ENCODE results near the gene ENSA.
A peak's percentile ranks its signal among the peaks of the same experiment; 100 is the strongest.
"Not testable (repeated sequence)": the region's sequence is repeated elsewhere in the genome, so short reads cannot be mapped to it uniquely, and the experiment has no call there.

ENSA gene

DNA sequence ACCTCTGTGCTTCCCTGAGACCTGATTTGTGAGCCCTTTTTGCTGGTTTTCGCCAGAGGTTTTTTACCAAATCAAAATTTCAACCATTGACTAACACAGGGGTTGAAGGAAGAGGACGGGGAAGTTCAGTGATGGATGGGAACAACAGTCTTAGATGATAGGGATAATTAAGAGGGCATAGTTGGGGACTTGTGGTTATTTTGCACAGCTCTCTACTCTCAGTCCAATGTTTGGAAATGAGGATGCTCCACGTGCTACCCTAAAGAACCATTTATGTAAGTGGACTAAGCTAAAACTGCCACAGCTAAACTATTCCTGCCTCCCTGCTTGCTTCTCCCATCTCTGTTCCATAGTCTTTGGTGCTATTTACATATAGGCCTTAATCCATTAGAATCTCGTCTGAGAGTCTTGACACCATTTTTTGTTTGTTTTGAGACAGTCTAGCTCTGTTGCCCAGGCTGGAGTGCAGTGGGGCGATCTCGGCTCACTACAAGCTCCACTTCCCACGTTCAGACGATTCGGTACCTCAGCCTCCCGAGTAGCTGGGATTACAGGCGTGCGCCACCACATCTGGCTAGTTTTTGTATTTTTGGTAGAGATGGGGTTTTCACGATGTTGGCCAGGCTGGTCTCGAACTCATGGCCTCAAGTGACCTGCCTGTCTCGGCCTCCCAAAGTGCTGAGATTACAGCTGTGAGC, 49.3 kb downstream of the ENSA start:
- DNase-seq, result no peak

- peak; percentile 97 for DNase-seq
Measured at GRCh38 chr1:150579110-150579944, 50.1 kb downstream of the ENSA start, which contains the start of gene MCL1. TSS of gene MCL1 (minus strand) at chr1:150579610. CDS start at chr1:150579530, 80 bp downstream.

DNA sequence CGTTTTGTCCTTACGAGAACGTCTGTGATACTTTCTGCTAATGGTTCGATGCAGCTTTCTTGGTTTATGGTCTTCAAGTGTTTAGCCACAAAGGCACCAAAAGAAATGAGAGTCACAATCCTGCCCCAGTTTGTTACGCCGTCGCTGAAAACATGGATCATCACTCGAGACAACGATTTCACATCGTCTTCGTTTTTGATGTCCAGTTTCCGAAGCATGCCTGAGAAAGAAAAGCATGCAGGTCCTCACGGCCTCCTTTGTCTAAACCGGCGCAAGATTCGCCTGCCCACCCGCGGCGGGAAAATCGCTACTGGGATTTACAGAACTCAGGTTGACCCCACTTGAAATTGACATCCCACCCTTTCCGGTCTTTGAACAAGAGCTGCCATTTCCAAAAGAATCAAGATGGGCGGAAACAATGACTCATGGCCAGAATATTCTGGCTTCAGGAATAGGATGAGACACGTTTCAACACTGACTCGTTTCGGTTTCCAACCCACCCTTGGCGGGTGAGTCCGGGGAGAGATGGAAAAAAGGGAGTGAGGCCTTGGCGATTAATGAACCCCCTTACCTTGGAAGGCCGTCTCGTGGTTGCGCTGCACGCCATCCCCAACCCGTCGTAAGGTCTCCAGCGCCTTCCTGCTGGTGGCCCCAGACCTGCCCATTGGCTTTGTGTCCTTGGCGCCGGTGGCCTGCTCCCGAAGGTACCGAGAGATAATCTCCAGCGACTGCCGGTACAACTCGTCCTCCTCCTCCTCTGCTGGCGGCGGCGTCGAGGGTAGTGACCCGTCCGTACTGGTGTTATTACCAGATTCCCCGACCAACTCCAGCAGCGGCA, 50.9 kb downstream of the ENSA start:
- DNase-seq, result peak; percentile 92

- peak; percentile 68 for DNase-seq
Measured at GRCh38 chr1:150577557-150578271, 51.7 kb downstream of the ENSA start.

DNA sequence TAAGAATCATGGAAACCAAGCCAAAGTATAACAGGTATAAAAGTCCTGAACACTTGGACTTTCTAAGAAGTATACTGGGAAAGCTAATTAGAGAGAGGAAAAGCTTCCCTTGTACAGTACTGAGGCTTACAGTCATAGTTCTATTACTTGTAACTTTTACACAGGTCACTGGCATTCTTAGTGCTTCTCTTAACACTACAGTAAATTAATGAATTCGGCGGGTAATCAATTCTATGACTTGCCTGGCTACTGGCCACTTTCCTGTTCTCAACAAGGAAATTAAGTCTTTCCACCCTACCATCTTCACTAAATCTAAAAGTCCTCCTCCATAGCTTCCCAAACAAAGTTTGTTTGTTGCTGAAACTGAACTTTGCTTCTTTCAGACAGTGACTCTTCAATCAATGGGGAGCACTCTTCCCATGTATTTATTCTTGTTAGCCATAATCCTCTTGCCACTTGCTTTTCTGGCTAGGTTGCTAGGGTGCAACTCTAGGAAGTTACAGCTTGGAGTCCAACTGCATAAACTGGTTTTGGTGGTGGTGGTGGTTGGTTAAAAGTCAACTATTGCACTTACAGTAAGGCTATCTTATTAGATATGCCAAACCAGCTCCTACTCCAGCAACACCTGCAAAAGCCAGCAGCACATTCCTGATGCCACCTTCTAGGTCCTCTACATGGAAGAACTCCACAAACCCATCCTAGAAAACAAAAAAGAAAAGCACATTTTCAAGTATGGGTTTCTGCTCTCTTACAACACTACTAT, 52.4 kb downstream of the ENSA start:
- DNase-seq, result no peak

DNA sequence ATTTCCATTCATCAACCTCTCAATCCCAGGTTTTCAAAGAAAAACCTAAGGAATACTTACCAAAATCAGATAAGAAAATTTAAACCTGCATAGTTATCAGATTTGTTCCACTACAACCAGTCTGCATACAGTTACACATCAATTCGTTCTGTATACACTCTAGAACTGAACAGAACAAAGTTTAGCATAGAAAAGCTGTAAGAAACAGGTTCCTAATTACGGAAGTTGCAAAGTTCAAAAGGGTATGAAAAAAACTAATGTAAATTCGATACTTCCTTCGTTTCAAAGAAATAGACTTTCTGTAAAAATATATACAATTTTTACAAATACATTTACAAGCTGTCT, 53.1 kb downstream of the ENSA start:
- no peak for DNase-seq

DNA sequence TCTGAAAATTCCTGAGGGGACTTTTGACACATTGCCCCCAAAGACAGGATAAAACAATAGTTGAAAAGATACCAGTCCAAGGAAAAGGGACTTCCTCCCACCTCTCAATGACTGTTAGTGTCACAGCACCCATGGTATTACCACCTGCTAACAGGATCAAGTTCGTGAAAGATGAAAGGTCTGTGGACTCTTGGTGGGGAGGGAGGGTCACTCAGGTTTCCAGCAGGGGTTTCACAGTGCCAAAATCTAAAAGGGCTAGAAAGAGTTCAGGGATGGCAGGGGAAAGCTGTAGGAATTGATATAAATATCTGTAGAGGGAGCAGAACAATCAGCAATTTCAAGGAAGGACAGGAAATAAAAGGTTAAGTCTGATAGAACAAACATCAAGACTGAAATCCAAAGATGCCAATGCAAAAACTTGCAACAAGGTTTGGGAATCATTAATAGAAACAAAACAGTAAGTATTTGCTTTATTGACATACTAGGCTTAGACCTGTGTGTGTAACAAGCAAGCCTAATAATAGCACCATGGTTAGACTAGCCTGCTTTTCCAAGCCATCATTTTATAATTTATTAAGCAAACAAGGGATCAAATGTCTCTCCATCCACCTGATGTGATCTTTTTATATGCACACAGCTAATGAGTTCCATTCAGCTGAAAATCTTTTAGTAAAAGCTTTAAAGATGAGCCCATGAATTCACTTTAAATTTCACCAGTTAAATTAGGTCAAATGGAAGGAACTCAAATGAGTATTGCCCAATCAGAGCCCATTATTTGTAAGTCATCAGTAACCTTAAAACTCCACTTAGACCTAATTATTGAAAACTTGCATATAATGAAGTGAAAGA, 53.7 kb downstream of the ENSA start:
- DNase-seq, result peak; percentile 12

- DNase-seq, result peak; percentile 4
Measured at GRCh38 chr1:150575072-150575489, 54.3 kb downstream of the ENSA start.

- no peak for DNase-seq
Measured at GRCh38 chr1:150574260-150575071, 54.9 kb downstream of the ENSA start.

GRCh38 chr1:150573648-150574071, 55.8 kb downstream of the ENSA start:
- DNase-seq, result not testable (repeated sequence)

GRCh38 chr1:150572918-150573647, 56.3 kb downstream of the ENSA start:
- peak; percentile 4 for DNase-seq
